ENCODE results near the gene RWDD4.

- TF ChIP-seq CTCF (IDR thresholded peaks at IDR 0.05) (no peak), POLR2A (IDR thresholded peaks at IDR 0.05) (no peak), POLR2AphosphoS5 (IDR thresholded peaks at IDR 0.05; ENCODE audit: insufficient read depth in 1 of 2, low read depth in 1 of 2) (no peak)
Measured at GRCh38 chr4:183600189-183600685, 58.7 kb downstream of the RWDD4 start.

Data from vagina (tissue), 2 donors.